ENCODE measurements around the gene PTPRG. TPM values are rescaled to one million over a fixed set of nuclear protein-coding genes. Genes with fewer than 3 reads are reported as not detected.

PTPRG gene
- total RNA-seq, 2 donors from 2014 or later: 76.5 to 108 TPM

GRCh38 chr3:61903931-61904657, 342.7 kb downstream of the PTPRG start:
- H3K4me3 ChIP-seq (ENCODE audit: low read length): no peak overlapping the region
- no peaks in the 10 kb centered on the region for H3K27me3 ChIP-seq (ENCODE audit: control insufficient read depth, insufficient read depth, low read length, poor library complexity, severe bottlenecking)
- TF ChIP-seq, protein P1, sequence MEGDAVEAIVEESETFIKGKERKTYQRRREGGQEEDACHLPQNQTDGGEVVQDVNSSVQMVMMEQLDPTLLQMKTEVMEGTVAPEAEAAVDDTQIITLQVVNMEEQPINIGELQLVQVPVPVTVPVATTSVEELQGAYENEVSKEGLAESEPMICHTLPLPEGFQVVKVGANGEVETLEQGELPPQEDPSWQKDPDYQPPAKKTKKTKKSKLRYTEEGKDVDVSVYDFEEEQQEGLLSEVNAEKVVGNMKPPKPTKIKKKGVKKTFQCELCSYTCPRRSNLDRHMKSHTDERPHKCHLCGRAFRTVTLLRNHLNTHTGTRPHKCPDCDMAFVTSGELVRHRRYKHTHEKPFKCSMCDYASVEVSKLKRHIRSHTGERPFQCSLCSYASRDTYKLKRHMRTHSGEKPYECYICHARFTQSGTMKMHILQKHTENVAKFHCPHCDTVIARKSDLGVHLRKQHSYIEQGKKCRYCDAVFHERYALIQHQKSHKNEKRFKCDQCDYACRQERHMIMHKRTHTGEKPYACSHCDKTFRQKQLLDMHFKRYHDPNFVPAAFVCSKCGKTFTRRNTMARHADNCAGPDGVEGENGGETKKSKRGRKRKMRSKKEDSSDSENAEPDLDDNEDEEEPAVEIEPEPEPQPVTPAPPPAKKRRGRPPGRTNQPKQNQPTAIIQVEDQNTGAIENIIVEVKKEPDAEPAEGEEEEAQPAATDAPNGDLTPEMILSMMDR (conservative IDR thresholded peaks at IDR 0.05): no peak
- no peaks in the 10 kb centered on the region for H3K9me3 ChIP-seq (ENCODE audit: control insufficient read depth, low read length)
- no peak overlapping the region for H3K9ac ChIP-seq (ENCODE audit: extremely low read depth, low read length, poor library complexity, severe bottlenecking)
- H3K4me1 ChIP-seq (ENCODE audit: control insufficient read depth, insufficient read depth, low read length): peaks cover 3% of the 10 kb centered on the region
- H3K27ac Mint-ChIP-seq: no peak overlapping the region
- H3K36me3 ChIP-seq (ENCODE audit: control insufficient read depth, insufficient read depth, low read length): no peaks in the 10 kb centered on the region
- H3K27me3 Mint-ChIP-seq (ENCODE audit: insufficient read depth): peaks cover 17% of the 10 kb centered on the region
- H3K27ac ChIP-seq (ENCODE audit: low read depth, low read length): no peak overlapping the region
- no peak for DNase-seq
- peaks cover 36% of the 10 kb centered on the region for H3K4me1 Mint-ChIP-seq
- H3K9me3 Mint-ChIP-seq: no peaks in the 10 kb centered on the region
- H3K4me3 Mint-ChIP-seq: no peak overlapping the region
- no peaks in the 10 kb centered on the region for H3K36me3 Mint-ChIP-seq (ENCODE audit: low read depth)
- WGBS, 2 experiments (ENCODE audit: insufficient coverage in 1 of 2, insufficient read length in 1 of 2): 86 to 92% methylated on average over 2 to 4 of the region's 4 CpGs

GRCh38 chr3:61907210-61907795, 345.9 kb downstream of the PTPRG start:
- Mint-ChIP-seq H3K27me3 (ENCODE audit: insufficient read depth) (peaks cover 6% of the 10 kb centered on the region), H3K27ac (no peak overlapping the region)
- H3K4me1 ChIP-seq (ENCODE audit: control insufficient read depth, insufficient read depth, low read length): no peaks in the 10 kb centered on the region

GRCh38 chr3:61908382-61908781, 347.0 kb downstream of the PTPRG start:
- TF ChIP-seq, protein P1 (conservative IDR thresholded peaks at IDR 0.05): no peak
- Mint-ChIP-seq H3K9me3 (no peaks in the 10 kb centered on the region), H3K36me3 (ENCODE audit: low read depth) (no peaks in the 10 kb centered on the region), H3K27me3 (ENCODE audit: insufficient read depth) (no peaks in the 10 kb centered on the region), H3K27ac (no peak overlapping the region), H3K4me3 (no peak overlapping the region), H3K4me1 (peaks cover 35% of the 10 kb centered on the region)
- Histone ChIP-seq H3K9ac (ENCODE audit: extremely low read depth, low read length, poor library complexity, severe bottlenecking) (no peak overlapping the region), H3K36me3 (ENCODE audit: control insufficient read depth, insufficient read depth, low read length) (no peaks in the 10 kb centered on the region), H3K4me1 (ENCODE audit: control insufficient read depth, insufficient read depth, low read length) (peaks cover under 1% of the 10 kb centered on the region), H3K4me3 (ENCODE audit: low read length) (no peak overlapping the region), H3K27me3 (ENCODE audit: control insufficient read depth, insufficient read depth, low read length, poor library complexity, severe bottlenecking) (no peaks in the 10 kb centered on the region), H3K9me3 (ENCODE audit: control insufficient read depth, low read length) (no peaks in the 10 kb centered on the region), H3K27ac (ENCODE audit: low read depth, low read length) (no peak overlapping the region)
- no peak for DNase-seq
- WGBS, 2 experiments (ENCODE audit: insufficient coverage in 1 of 2, insufficient read length in 1 of 2): 91 to 100% methylated on average over 1 of the region's 1 CpG

More at GRCh38 chr3:61907210-61907795, 345.9 kb downstream of the PTPRG start:
- 89 to 90% methylated on average over 6 to 7 of the region's 7 CpGs for WGBS, 2 experiments (ENCODE audit: insufficient coverage in 1 of 2, insufficient read length in 1 of 2)
- Mint-ChIP-seq H3K36me3 (ENCODE audit: low read depth) (no peaks in the 10 kb centered on the region), H3K4me1 (peaks cover 31% of the 10 kb centered on the region), H3K9me3 (no peaks in the 10 kb centered on the region), H3K4me3 (no peak overlapping the region)
- no peak for DNase-seq
- Histone ChIP-seq H3K9me3 (ENCODE audit: control insufficient read depth, low read length) (no peaks in the 10 kb centered on the region), H3K27ac (ENCODE audit: low read depth, low read length) (no peak overlapping the region), H3K36me3 (ENCODE audit: control insufficient read depth, insufficient read depth, low read length) (no peaks in the 10 kb centered on the region), H3K27me3 (ENCODE audit: control insufficient read depth, insufficient read depth, low read length, poor library complexity, severe bottlenecking) (no peaks in the 10 kb centered on the region), H3K9ac (ENCODE audit: extremely low read depth, low read length, poor library complexity, severe bottlenecking) (no peak overlapping the region), H3K4me3 (ENCODE audit: low read length) (no peak overlapping the region)
- TF ChIP-seq, protein P1 (conservative IDR thresholded peaks at IDR 0.05): no peak
